ENCODE measurements around the gene DKK3.

DKK3 gene

GRCh38 chr11:12003336-12003735 lies 5.1 kb downstream of the DKK3 start:
- no peak for DNase-seq

GRCh38 chr11:12001186-12001585 lies 7.2 kb downstream of the DKK3 start:
- no peak for DNase-seq

GRCh38 chr11:11998091-11998781 lies 10.2 kb downstream of the DKK3 start:
- no peak for DNase-seq

- DNase-seq, result no peak
Observed at GRCh38 chr11:11997049-11997322, 11.4 kb downstream of the DKK3 start.

- no peak for DNase-seq
Observed at GRCh38 chr11:11996321-11997048, 11.9 kb downstream of the DKK3 start.

- DNase-seq, result no peak
Observed at GRCh38 chr11:11995601-11996000, 12.8 kb downstream of the DKK3 start.

- DNase-seq, result peak; percentile 63
Observed at GRCh38 chr11:11993839-11994238, 14.6 kb downstream of the DKK3 start.

GRCh38 chr11:11992257-11993212 lies 15.9 kb downstream of the DKK3 start:
- DNase-seq, result no peak

- no peak for DNase-seq
Observed at GRCh38 chr11:11989774-11990744, 18.4 kb downstream of the DKK3 start.

GRCh38 chr11:11988681-11989261 lies 19.7 kb downstream of the DKK3 start:
- DNase-seq, result no peak

- no peak for DNase-seq
Observed at GRCh38 chr11:11988099-11988651, 20.3 kb downstream of the DKK3 start.

GRCh38 chr11:11987503-11988022 lies 20.9 kb downstream of the DKK3 start:
- DNase-seq, result no peak

- DNase-seq, result no peak
Observed at GRCh38 chr11:11985954-11986949, 22.2 kb downstream of the DKK3 start.

- DNase-seq, result no peak
Observed at GRCh38 chr11:11985016-11985715, 23.3 kb downstream of the DKK3 start.

GRCh38 chr11:11984563-11984962 lies 23.9 kb downstream of the DKK3 start:
- no peak for DNase-seq

- DNase-seq, result no peak
Observed at GRCh38 chr11:11983427-11983826, 25.0 kb downstream of the DKK3 start.

- DNase-seq, result no peak
Observed at GRCh38 chr11:11982975-11983374, 25.5 kb downstream of the DKK3 start.

- no peak for DNase-seq
Observed at GRCh38 chr11:11982461-11982860, 26.0 kb downstream of the DKK3 start.

GRCh38 chr11:11981840-11982239 lies 26.6 kb downstream of the DKK3 start:
- DNase-seq, result no peak
